Suprapubic skin (tissue), 3 donors: Measurements from ENCODE around the gene NUP43.

Experiments used
- EP300 ChIP-seq: sonication (generic); formaldehyde crosslinking; IDR thresholded peaks from one replicate; pipeline ENCODE4 v1.6.1; 2017; ENCODE audit warnings: antibody characterized with exemption
- POLR2A ChIP-seq, 2 donors: fragments of 450-650 bp; IDR thresholded peaks; one replicate each; pipeline ENCODE4 v1.6.1; 2017; ENCODE audit warnings: antibody characterized with exemption in 2 of 2, mild to moderate bottlenecking in 2 of 2, moderate library complexity in 2 of 2
- TF ChIP-seq, protein P1 (sequence below), 2 donors: fragments of 200-600 bp in 1 of 2; fragments of 450-650 bp in 1 of 2; sonication (generic) in 1 of 2; IDR thresholded peaks; one replicate each; pipeline ENCODE4 v1.5.1; 2016 to 2019; ENCODE audit warnings: antibody characterized with exemption in 2 of 2, mild to moderate bottlenecking in 1 of 2, moderate library complexity in 1 of 2

DNA sequence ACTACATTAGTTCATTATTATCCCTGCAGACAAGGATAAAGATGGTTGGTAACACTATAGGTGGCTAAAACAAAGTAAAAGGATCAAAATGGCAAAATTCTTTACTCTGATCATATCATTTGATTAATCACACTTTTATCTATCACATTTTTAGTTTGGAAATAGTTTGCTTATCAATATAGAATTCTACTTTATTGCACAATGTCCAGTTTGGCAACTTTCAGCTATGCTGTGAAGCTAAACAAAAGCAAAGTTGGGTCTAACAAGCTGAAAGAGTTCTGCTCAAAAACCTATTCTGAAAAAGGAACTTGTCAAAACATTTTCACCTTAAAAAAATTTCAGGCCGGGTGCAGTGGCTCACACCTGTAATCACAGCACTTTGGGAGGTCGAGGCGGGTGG, 20.5 kb downstream of the NUP43 start:
- TF ChIP-seq, protein P1, sequence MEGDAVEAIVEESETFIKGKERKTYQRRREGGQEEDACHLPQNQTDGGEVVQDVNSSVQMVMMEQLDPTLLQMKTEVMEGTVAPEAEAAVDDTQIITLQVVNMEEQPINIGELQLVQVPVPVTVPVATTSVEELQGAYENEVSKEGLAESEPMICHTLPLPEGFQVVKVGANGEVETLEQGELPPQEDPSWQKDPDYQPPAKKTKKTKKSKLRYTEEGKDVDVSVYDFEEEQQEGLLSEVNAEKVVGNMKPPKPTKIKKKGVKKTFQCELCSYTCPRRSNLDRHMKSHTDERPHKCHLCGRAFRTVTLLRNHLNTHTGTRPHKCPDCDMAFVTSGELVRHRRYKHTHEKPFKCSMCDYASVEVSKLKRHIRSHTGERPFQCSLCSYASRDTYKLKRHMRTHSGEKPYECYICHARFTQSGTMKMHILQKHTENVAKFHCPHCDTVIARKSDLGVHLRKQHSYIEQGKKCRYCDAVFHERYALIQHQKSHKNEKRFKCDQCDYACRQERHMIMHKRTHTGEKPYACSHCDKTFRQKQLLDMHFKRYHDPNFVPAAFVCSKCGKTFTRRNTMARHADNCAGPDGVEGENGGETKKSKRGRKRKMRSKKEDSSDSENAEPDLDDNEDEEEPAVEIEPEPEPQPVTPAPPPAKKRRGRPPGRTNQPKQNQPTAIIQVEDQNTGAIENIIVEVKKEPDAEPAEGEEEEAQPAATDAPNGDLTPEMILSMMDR (IDR thresholded peaks at IDR 0.05): no peak
- TF ChIP-seq POLR2A (IDR thresholded peaks at IDR 0.05): no peak
- no peak for TF ChIP-seq EP300
